Stimulated activated CD8-positive, alpha-beta memory T cell treated with anti-CD3 and anti-CD28 coated beads, Interleukin-12 subunit alpha, Interleukin-12 subunit beta, amount 100 ng/mL, for 1 hour (primary cell): ENCODE measurements around the gene AHSG.
"Not testable (repeated sequence)": the region's sequence is repeated elsewhere in the genome, so short reads cannot be mapped to it uniquely, and the experiment has no call there.

Experiments used
- DNase-seq: peaks from one replicate; pipeline ENCODE4 v3.0.0-alpha.2; 2020; ENCODE audit warnings: low read depth

The AHSG gene, protein sequence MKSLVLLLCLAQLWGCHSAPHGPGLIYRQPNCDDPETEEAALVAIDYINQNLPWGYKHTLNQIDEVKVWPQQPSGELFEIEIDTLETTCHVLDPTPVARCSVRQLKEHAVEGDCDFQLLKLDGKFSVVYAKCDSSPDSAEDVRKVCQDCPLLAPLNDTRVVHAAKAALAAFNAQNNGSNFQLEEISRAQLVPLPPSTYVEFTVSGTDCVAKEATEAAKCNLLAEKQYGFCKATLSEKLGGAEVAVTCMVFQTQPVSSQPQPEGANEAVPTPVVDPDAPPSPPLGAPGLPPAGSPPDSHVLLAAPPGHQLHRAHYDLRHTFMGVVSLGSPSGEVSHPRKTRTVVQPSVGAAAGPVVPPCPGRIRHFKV

DNA sequence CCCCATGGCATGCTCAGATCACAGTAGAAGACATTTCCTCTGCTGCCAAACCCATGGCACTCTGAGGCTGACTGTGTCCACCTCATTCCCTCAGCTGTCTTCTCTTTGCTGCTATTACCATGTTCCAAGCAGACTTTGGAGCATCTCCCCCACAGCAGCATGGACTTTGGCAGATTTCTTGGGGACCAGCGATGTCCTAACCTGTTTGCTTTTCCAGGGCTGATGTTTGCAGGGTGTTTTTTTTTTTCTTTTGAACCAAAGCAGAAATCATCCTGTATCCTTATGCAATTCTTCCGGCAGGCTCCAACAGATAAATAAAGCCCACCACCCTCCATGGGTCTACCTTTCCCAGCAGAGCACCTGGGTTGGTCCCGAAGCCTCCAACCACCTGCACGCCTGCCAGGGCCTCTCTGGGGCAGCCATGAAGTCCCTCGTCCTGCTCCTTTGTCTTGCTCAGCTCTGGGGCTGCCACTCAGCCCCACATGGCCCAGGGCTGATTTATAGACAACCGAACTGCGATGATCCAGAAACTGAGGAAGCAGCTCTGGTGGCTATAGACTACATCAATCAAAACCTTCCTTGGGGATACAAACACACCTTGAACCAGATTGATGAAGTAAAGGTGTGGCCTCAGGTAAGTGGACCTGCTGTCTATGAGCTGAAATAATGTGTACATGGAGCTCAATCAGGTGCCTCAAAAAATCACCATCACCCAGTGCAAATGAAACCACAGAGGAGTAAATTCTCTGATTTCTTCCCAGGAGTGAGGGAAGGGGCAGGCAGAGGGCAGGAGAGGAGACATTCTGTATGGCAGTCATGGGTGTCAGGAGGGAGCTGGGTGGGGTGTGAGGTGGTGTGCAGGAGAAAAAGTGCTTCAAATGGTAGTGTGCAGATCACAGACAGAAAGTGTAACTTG is at the start of gene AHSG:
AHSG (plus strand) TSS at position 340 of the 916 bp plus-strand sequence; CDS start at position 422, 82 bp downstream.
- no peak for DNase-seq

DNA sequence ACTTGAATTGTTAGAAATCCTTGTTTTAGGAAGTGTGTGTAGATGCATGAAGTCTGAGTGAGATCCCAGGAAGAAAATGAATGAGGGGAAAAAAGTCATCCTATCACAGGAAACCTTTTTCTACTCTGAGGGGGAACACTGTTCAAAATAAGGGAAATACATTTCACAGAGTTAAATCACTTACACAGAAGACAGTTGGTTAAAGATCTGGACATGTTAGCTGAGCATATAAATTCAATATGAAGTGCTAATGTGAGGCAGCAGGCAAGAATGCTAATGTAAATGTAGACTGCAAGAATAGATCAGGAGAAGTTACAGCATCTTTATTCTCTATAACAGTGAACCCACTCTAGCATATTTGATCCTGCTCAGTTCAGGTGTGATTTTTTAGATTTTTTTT is 48.3 kb upstream of the AHSG start:
- DNase-seq, result no peak

DNA sequence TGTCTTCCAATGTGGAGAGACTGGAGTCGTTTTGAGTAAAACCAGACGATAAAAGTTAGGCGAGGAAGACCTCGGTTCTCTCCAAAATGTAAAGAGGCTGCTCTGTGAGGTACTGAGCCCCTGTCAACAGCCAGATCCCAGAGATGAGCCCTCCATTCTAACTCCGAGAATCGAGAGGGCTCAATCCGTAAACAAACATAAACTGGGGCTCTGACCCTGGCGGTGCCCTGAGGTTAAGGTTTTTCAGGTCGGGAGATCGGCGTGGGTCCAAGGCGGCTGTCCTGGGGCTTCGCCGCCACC is 46.1 kb upstream of the AHSG start:
- DNase-seq, result no peak

DNA sequence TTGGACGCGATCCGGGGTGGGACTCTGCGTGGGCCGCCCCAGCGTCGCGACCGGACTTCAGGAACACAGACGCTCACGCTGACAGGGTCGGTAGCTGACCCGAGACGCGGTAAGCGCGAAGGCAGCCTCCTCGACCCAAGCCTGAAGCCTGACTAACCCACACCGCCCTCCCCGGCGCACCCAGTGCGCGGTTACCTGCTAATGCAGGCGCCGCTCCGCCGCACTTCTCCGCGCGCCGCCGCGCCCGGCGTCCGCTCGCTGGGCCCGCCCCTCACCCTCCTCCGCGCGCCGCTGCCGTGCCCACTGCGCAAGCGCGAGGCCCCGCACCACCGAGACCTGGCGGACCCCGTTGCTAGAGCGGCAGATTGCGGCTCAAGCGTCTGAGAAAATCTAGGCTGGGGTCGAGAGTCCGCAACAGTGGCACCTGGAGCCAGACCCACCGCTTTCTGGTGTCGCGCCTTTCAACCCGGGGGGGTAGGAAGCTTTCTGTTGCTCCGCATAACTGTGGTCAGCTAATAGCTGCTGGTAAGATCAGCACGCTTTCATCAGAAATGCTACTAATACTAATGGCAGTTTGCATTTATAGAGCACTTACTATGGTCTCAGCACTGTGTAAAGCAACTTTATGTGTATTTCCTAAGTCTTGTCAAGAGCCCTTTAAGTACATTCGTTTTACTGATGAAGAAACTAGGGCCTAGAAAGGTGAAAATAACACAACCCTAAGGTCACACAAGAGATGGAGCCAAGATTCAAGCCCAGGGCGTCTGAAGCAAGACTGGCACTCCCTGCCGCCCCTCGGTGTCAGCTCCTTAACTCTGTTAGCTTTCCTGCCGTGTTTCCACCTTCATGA is 45.6 kb upstream of the AHSG start, which contains the start of gene TBCCD1:
TBCCD1 (minus strand) TSS at position 268 of the 850 bp plus-strand sequence. CDS start 3,010 bp downstream, outside the sequence.
- peak; percentile 92 for DNase-seq

DNA sequence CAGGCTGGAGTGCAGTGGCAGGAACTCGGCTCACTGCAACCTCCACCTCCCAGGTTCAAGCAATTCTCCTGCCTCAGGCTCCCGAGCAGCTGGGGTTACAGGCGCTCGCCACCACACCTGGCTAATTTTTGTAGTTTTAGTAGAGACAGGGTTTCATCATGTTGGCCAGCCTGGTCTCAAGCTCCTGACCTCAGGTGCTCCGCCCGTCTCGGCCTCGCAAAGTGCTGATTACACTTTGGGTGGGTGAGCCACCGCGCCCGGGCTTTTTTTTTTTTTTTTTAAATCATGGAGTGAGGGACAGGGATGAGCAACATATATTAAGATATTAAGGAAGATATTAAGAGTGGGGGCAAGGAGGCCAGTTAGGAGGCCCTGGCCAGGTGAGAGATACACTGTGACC is 43.5 kb upstream of the AHSG start:
- not testable (repeated sequence) for DNase-seq

DNA sequence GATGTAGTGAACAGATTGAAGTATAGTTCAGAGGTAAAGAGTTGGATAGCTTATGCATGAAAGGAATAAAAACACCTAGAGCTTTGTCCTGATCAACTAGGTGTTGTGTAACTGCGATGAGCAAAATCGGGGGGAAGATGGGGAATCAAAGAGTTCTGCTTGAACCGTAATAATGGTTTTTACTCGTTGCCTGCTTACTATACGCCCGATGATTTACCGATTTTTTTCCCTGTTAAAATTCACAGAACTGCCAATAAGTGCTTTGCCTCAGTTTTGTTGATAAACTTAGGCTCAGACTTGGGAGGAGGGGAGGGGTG is 43.1 kb upstream of the AHSG start:
- no peak for DNase-seq

DNA sequence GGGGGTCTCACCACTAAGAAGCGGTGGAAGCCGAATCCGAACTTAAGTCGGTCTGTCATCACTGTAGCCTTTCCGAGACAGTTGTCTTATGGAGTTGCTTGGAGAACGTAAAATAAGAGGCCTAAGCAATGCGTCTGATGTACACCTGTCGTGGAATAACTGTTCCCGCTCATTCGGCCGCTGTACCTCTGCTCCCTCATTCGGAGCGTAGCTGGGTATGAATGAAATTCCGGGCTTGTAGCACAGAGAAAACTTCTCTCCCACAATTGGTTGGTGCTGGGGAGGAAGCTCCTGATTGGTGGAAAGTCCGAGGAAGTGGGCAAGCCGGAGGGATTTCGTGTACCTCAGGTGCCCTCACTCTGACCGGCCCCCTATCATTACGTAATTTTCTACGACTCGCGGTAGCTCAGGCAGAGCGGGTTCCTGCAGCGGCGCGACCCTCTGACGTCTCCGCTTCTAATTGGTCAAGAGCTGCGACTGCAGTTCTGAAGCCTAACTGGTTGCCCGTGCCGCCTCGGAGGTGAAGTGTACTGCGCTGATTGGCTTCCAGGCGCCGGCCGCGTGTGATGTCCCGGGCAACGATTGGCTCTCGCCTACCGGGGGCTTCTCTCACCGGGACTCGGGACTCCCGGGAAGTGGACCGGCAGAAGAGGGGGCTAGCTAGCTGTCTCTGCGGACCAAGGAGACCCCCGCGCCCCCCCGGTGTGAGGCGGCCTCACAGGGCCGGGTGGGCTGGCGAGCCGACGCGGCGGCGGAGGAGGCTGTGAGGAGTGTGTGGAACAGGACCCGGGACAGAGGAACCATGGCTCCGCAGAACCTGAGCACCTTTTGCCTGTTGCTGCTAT is 42.5 kb upstream of the AHSG start, which contains the start of gene DNAJB11:
DNAJB11 (plus strand) TSS at position 625 of the 845 bp plus-strand sequence; CDS start at position 803, 178 bp downstream.
- DNase-seq, result peak; percentile 98

DNA sequence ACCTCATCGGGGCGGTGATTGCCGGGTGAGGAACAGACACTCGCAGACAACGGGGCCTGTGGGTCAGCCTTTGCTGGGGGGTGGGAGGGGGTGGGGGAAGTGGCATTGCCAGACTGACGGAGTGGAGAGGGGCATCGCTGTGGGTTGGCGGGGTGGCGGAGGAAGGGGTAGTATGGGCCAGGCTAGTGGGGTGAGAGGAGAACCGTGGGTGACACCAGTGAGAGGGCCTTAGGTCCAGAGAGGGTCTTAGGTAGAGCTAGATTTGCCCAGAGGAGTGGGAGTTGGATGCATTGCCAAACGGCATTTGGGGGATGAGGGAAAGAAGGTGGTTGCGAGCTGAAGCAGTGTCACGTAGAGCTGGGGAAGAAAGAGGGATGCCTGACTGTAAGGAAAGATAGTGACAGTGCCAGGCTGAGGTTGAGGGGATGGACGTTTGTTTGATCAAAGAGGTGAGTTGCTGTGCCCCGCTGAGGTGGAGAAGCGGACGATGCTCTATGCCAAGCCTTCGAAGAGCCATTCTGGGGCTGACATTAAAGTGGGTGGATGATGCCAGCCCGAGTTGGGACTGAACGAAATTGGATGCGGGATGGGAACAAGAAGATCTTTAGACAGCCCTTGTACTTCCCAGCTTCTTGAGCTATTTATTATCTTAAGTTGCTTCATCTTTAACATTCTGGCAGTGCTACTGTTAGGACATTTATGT is 41.8 kb upstream of the AHSG start:
- no peak for DNase-seq

DNA sequence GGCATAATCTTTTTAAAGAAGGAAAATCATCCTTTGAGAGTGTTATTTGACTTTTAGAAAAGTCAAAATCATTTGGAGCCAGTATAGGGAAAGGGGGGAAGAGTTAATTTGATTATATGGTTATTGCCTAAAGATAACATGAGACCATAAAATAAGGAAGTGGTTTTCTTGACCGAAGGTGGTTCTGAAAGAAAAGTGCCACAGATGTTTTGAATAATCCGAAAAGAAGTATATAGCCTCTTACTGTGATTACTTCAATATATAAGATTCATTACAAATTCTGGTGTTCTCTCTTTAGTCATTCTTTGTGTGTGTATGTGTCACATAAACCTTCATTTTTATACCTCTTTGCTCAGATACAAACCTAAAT is 41.2 kb upstream of the AHSG start:
- no peak for DNase-seq

DNA sequence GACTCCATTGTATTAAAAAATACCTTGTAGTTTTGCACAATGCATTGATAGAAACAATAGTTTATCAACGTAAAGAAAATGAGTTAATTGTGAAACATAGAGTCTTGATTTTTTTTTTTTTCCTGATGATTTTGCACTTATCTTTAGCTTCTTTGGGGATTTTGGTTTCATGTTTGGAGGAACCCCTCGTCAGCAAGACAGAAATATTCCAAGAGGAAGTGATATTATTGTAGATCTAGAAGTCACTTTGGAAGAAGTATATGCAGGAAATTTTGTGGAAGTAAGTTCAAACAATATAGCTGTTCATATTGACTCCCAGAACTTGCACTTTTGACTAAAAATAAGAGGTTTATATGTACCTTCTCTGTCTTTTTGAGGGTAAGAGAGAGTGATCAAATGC is 35.3 kb upstream of the AHSG start:
- DNase-seq, result no peak

DNA sequence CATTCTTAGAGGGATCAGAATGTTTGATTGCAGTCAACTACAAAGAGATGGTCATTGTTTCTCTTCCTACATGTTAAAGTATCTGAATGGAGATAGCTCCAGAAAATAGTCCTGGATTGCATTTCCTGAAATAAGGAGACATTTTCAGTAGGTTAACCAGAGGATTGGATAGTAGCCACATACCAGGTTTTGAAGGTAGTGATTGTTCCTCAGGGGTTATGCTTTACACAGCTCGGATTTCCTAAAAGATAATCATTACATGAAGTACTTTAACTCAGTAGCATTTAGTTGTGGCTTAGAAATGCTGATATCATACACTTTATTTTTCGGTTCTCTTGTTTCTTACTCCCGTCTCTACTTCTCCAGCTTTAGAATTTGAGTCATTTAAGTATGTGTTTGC is 32.1 kb upstream of the AHSG start:
- DNase-seq, result no peak

DNA sequence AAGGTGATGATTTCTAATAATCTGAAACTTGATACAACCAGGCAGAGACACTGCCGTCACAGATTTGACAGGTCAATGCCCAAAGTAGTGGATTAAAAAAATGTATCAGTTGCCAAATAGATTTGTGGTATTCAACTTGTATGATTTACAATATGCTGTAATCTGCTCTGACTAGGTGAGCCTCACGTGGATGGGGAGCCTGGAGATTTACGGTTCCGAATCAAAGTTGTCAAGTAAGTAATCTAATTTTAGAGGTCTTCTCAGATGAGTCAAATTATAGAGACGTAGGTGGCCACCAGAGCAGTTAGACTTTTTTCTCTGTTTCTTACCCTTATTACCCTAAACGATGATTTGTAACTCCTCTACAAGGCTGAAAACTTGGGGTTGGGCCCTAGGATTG is 30.3 kb upstream of the AHSG start:
- no peak for DNase-seq

DNA sequence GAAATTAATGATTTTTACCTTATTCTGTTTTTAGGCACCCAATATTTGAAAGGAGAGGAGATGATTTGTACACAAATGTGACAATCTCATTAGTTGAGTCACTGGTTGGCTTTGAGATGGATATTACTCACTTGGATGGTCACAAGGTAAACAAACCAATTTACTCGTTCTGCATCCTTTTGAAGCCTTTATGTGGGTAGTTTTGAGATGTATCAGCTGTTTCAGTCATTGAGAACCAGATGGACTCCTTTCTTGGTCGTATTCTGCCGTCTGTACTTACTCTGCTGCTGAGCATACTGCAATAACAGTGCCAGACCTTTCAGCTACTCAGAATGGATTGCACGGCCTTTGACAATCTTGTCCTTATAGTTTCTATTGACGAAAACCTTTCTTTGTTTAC is 29.0 kb upstream of the AHSG start:
- no peak for DNase-seq

DNA sequence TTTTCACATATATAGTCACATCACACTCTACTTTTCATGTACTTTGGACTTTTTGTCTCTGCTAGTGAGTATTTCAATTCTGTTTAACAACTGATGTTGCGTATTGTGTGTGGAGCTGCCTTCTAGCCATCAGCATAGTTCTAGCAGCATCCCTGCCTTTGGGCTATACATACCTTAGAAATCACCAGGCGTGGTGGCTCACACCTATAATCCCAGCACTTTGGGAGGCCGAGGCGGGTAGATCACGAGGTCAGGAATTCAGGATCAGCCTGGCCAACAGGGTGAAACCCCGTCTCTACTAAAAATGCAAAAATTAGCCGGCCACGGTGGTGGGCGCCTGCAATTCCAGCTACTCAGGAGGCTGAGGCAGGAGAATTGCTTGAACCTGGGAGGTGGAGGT is 26.6 kb upstream of the AHSG start:
- DNase-seq, result not testable (repeated sequence)

DNA sequence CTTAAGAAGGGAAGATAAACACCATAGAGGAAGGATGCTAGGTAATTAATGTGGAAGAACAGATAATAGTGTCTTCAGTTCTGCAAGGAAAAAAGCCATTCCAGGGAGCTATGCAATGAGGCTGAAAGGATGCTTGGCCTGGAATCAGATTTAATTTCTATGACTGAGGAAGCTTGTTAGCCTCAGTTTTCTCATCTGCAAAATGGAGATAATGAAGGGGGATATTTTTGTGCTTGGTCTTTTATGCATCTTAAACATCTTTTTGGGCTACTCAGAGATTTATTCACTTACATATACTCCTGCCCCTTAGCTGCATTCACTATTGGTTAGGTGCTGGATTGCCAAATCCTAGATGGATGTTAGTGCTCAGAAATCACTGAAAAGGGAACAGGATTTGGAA is 25.7 kb upstream of the AHSG start:
- DNase-seq, result no peak

DNA sequence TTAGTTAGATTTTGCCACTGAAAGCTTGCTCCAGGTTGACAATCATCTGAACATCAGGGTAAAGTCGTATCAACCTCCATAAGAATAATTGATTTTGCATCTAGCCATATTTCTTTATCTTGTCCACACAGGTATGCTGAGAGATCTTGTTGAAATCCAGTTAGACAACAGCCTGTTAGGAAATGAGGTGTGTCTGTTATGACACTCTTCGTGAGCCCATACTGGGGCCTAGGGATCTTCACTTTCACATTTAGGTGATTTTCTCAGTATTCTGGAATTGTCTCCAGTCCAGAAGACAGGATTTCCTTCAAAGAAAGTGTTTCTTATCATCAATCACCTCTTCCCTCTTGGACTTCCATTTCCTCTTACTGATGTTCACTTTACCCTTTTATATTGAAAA is 24.2 kb upstream of the AHSG start:
- no peak for DNase-seq

DNA sequence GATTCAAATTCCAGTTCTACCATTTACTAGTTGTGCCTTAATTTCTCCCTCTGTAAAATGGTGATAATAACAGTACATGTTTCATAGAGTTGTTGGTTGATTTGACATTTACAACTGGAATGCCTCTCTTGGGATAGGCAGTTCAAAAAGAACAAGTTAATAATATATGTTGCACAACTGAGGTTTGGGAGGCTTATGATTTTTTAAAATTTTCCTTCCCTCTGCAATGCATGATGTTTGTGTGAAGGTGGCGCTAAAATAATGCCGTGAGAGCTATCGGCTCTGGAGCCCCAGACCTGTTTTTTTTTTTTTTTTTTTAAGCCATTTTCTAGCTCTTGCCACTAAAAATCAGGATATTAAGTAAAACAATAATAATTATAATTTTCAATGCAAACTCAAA is 23.7 kb upstream of the AHSG start:
- DNase-seq, result no peak

DNA sequence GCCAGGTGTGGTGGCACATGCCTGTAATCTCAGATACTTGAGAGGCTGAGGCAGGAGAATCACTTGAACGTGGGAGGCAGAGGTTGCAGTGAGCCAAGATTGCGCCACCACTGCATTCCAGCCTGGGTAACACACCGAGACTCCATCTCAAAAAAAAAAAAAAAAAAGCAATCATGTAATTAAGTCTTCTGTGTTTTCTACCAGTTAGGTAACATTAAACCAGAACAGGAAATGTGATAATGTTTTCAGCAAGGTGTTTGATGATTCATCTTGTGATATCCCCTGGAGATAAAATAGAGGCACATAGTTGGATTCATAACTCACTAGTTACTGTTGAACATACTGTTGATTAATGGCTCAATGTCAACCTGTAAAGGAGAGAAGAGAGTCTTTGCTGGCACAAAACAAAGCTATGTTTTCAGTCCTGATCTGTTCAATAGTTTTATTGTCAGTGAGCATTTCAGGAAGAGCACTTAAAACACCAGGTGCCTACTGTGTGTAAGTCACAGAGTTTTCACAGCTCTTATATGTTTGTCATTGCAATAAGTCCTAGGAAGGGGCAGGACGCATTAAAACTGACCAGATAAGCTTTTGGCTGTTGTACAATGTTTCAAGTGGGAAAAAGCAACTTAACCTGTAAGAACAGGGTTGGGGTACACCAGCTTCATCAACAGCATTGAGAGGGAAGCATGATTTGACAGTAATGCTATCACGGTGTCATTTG is 22.8 kb upstream of the AHSG start:
- DNase-seq, result no peak

DNA sequence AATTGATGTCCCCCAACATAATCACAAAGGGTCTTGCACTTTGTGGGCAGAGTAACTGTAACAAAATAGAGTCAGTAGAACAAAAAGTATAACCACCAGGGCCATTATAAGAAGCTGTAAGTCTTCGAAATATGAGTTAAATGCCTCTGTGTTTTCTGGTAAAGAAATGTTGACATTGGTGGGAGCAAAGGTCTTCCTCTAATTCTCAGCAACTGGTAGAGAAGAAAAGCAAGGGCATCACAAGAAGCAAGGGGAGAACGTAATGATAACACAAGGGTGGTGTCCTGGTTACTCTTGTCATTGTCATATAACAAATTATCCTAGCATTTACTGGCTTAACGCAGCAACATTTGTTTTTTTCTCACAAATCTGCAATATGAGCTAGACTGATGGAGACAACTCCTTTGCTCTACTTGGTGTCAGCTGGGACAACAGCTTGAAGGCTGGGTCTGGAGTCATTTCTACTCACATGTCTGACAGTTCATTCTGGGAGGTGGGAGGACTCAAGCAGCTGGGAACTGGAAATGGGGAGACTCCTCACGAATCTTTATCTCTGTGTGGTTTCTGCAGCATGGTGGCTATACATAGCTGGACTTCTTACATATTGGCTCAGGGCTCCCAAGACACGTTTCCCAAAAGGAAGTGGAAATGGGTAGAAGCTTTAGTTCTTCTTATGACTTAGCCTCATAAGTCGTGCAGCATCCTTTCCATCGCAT is 22.1 kb upstream of the AHSG start:
- DNase-seq, result no peak

DNA sequence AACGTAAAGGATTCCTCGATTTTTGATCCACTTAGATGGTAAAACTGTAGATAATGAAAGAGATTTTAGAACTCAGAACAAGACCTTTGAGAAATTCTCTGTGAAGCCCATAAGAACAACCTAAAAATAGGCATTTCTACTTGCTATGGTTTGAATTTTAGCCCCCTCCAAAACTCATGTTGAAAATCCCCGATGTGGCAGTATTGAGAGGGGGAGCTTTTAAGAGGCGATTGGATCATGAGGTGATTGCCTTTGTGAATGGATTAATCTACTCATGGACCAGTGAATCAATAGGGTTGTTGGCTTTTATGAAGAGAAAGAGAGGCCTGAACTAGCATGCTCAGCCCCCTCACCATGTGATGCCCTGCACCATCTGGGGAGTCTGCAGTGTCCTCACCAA is 20.2 kb upstream of the AHSG start:
- no peak for DNase-seq
